HepG2 (cell line): Measurements from ENCODE around the gene LIF. TPM values are rescaled to one million over a fixed set of nuclear protein-coding genes. Genes with fewer than 3 reads are reported as not detected.

ENCODE experiments used
- ATAC-seq: fragments of 200-7000 bp; cut with Tn5 transposase; 3 replicates; pipeline ENCODE4 v1.9.1; 2020; ENCODE audit warnings: mild to moderate bottlenecking, moderate library complexity
- BruUV-seq: library from RNA; stranded (reverse); fragments of 400-500 nt; replicated peaks from 2 replicates; lab custom pipeline; 2021; lab: Mats Ljungman, UMichigan
- CTCF ChIA-PET: fragments of 300-600 bp; formaldehyde crosslinking; extraction: SDS; loops from one replicate; lab custom pipeline; 2021; ENCODE audit warnings: low total read pairs, inconsistent platforms, low intra/inter-chr PET ratio; lab: Yijun Ruan, JAX
- POLR2A ChIA-PET: fragments of 350-600 bp; sonication (Branson Sonifier 250); formaldehyde crosslinking; loops from one replicate; lab custom pipeline; 2020; ENCODE audit warnings: antibody characterized with exemption, inconsistent platforms; lab: Yijun Ruan, JAX
- DNase-seq: peaks from one replicate; pipeline ENCODE4 v3.0.0-alpha.2; 2015; ENCODE audit warnings: low spot score
- FAIRE-seq: peaks from 3 replicates; lab custom pipeline; 2011; peaks lifted over from hg19 to GRCh38; lab: Jason Lieb, UNC
- H2AFZ ChIP-seq: one replicate; pipeline ENCODE4 v1.6.1; 2011; ENCODE audit warnings: low read length, inconsistent platforms
- H3K27ac ChIP-seq: fragments of 300-600 bp; 3 replicates; pipeline ENCODE4 v1.8.0; 2011; ENCODE audit warnings: mixed run types, mild to moderate bottlenecking, mixed read lengths, low read length, inconsistent platforms; ENCODE audit not compliant: insufficient read depth; ENCODE audit errors: extremely low read length
- H3K27me3 ChIP-seq, 2 experiments: fragments of 200-600 bp in 1 of 2; 2 replicates in 1 of 2; 3 replicates in 1 of 2; pipeline versions ENCODE4 v1.6.0 to v1.8.0; 2011; ENCODE audit warnings: low read length in 2 of 2, mild to moderate bottlenecking in 2 of 2, moderate library complexity in 2 of 2, inconsistent platforms in 1 of 2; ENCODE audit not compliant: insufficient read depth in 2 of 2, control insufficient read depth in 1 of 2
- H3K36me3 ChIP-seq, 2 experiments: fragments of 200-600 bp in 1 of 2; replicated peaks in 1 of 2; 2 replicates in 1 of 2; 3 replicates in 1 of 2; pipeline versions ENCODE4 v1.5.1 to v1.8.0; 2011; ENCODE audit warnings: low read length in 2 of 2, inconsistent platforms in 1 of 2; ENCODE audit not compliant: insufficient read depth in 2 of 2, control insufficient read depth in 1 of 2
- H3K4me1 ChIP-seq: 2 replicates; pipeline ENCODE4 v1.5.1; 2012; ENCODE audit warnings: low read length, inconsistent platforms; ENCODE audit not compliant: insufficient read depth
- H3K4me2 ChIP-seq: 2 replicates; pipeline ENCODE4 v1.6.0; 2011; ENCODE audit warnings: low read depth, low read length, inconsistent platforms
- H3K4me3 ChIP-seq, 3 experiments: fragments of 200-600 bp in 1 of 3; sonication (generic), shearing (Covaris generic) in 1 of 3; replicated peaks in 1 of 3; 2 replicates each; pipeline ENCODE4 v1.5.1; 2011 to 2016; ENCODE audit warnings: low read length in 3 of 3, inconsistent platforms in 2 of 3, low read depth in 2 of 3, mild to moderate bottlenecking in 2 of 3, control low read depth in 1 of 3, mixed read lengths in 1 of 3; ENCODE audit not compliant: insufficient read depth in 1 of 3
- H3K79me2 ChIP-seq: one replicate; pipeline ENCODE4 v1.6.1; 2011; ENCODE audit warnings: low read length, inconsistent platforms; ENCODE audit not compliant: insufficient read depth
- H3K9ac ChIP-seq: 2 replicates; pipeline ENCODE4 v1.6.0; 2011; ENCODE audit warnings: mild to moderate bottlenecking, low read depth, low read length, inconsistent platforms; ENCODE audit not compliant: insufficient read depth
- H3K9me3 ChIP-seq: 2 replicates; pipeline ENCODE4 v1.5.1; 2012; ENCODE audit warnings: mild to moderate bottlenecking, low read length
- H4K20me1 ChIP-seq: 2 replicates; pipeline ENCODE4 v1.6.0; 2011; ENCODE audit warnings: inconsistent platforms, mild to moderate bottlenecking, low read length, moderate library complexity; ENCODE audit not compliant: insufficient read depth
- ARNT ChIP-seq: fragments of 450-650 bp; IDR thresholded peaks from 2 replicates; pipeline ENCODE4 v1.6.1; 2017
- CENPX ChIP-seq: sonication (generic); formaldehyde crosslinking; IDR thresholded peaks from 2 replicates; pipeline ENCODE4 v1.9.0; 2021; ENCODE audit warnings: mild to moderate bottlenecking, missing genetic modification reagents, moderate library complexity
- ELF4 ChIP-seq: sonication (generic); formaldehyde crosslinking; IDR thresholded peaks from 2 replicates; pipeline ENCODE4 v1.5.0; 2020; ENCODE audit warnings: missing genetic modification reagents, mild to moderate bottlenecking, moderate library complexity, borderline replicate concordance
- SP5 ChIP-seq: IDR thresholded peaks from 2 replicates; pipeline ENCODE4 v1.6.1; 2016; ENCODE audit warnings: low read depth, borderline replicate concordance
- SSRP1 ChIP-seq: IDR thresholded peaks from 2 replicates; pipeline ENCODE4 v1.6.1; 2016; ENCODE audit warnings: control low read depth
- TMF1 ChIP-seq: sonication (generic); formaldehyde crosslinking; IDR thresholded peaks from 2 replicates; pipeline ENCODE4 v1.8.1; 2022; ENCODE audit warnings: low read depth, missing genetic modification reagents
- TOE1 ChIP-seq: sonication (generic); formaldehyde crosslinking; IDR thresholded peaks from 2 replicates; pipeline ENCODE4 v1.4.0; 2020; ENCODE audit warnings: mild to moderate bottlenecking, missing genetic modification reagents
- UBTF ChIP-seq: sonication (generic); formaldehyde crosslinking; IDR thresholded peaks from 2 replicates; pipeline ENCODE4 v1.4.0; 2020; ENCODE audit warnings: mild to moderate bottlenecking, missing genetic modification reagents
- ZC3H13 ChIP-seq: sonication (generic); formaldehyde crosslinking; IDR thresholded peaks from 2 replicates; pipeline ENCODE4 v1.8.1; 2023; ENCODE audit warnings: mild to moderate bottlenecking, missing genetic modification reagents, moderate library complexity
- ZMYM3 ChIP-seq: sonication (generic); formaldehyde crosslinking; IDR thresholded peaks from 2 replicates; pipeline ENCODE4 v1.5.1; 2020; ENCODE audit warnings: mild to moderate bottlenecking, missing genetic modification reagents
- ZNF331 ChIP-seq: sonication (generic); formaldehyde crosslinking; IDR thresholded peaks from 2 replicates; pipeline ENCODE4 v1.4.0; 2020; ENCODE audit warnings: missing genetic modification reagents
- ZNF335 ChIP-seq: sonication (generic); formaldehyde crosslinking; IDR thresholded peaks from 2 replicates; pipeline ENCODE4 v1.4.0; 2020; ENCODE audit warnings: missing genetic modification reagents
- ZNF446 ChIP-seq: sonication (generic); formaldehyde crosslinking; IDR thresholded peaks from 2 replicates; pipeline ENCODE4 v1.5.0; 2020; ENCODE audit warnings: mild to moderate bottlenecking, missing genetic modification reagents
- ZNF567 ChIP-seq: sonication (generic); formaldehyde crosslinking; IDR thresholded peaks from 2 replicates; pipeline ENCODE4 v1.8.1; 2023; ENCODE audit warnings: mild to moderate bottlenecking, missing genetic modification reagents, borderline replicate concordance
- WGBS: methylation state at CpG from one replicate; pipeline ENCODE4 v1.1.6; 2017; ENCODE audit warnings: low lambda C conversion rate; 5-methylcytosine and 5-hydroxymethylcytosine counted together
- in situ Hi-C: cut with HindIII; loops from 2 replicates; pipeline ENCODE4 v1.10.0; 2017; ENCODE audit warnings: low pct_unique_long_range_greater_than_20kb; ENCODE audit not compliant: extremely low pct_ligation_motif_present
- intact Hi-C: fragments of 100-400 bp; cut with micrococcal nuclease; formaldehyde crosslinking; loops from one replicate; pipeline ENCODE4 v1.10.0; 2022; ENCODE audit not compliant: unreplicated experiment
- polyA plus RNA-seq, 8 experiments: library from polyadenylated mRNA; depleted of rRNA in 3 of 8; stranded (reverse) in 7 of 8; unstranded in 1 of 8; fragments of >200 nt; fragmentation: Illumina TruSeq in 4 of 8; extraction: Trizol in 4 of 8; gene quantifications; 2 replicates each; pipeline versions ENCODE4 v1.2.1 to v1.2.3, GENCODE V29; 2011 to 2016; ENCODE audit warnings: low read depth in 4 of 8, missing spikeins in 1 of 8, mixed read lengths in 1 of 8; ENCODE audit not compliant: insufficient read depth in 1 of 8
- total RNA-seq, 5 experiments: library from RNA; depleted of rRNA; stranded (reverse); fragments of >200 nt; fragmentation: Illumina TruSeq; extraction: Trizol; gene quantifications; 2 replicates each; pipeline ENCODE4 v1.2.3, GENCODE V29; 2016; ENCODE audit warnings: low read depth in 1 of 5
- TF ChIP-seq, protein P1 (sequence below): sonication (generic); formaldehyde crosslinking; IDR thresholded peaks from 2 replicates; pipeline ENCODE4 v1.4.0; 2020; ENCODE audit warnings: missing genetic modification reagents
- TF ChIP-seq, protein P2 (sequence below): sonication (generic); formaldehyde crosslinking; IDR thresholded peaks from 2 replicates; pipeline ENCODE4 v1.9.0; 2022; ENCODE audit warnings: missing genetic modification reagents, mild to moderate bottlenecking, borderline replicate concordance

Gene LIF
- total and polyA plus RNA-seq, 2 of the 13 experiments (the other 11 are each of a cell fraction or from before 2014, with no cell fraction given): 3.6 to 8.5 TPM

GRCh38 chr22:30208631-30209603 lies 37.6 kb downstream of the LIF start:
- Histone ChIP-seq H3K27me3 (no peaks in the 10 kb centered on the region), H3K27ac (peak overlapping the region; percentile 70), H3K9me3 (no peaks in the 10 kb centered on the region), H4K20me1 (no peaks in the 10 kb centered on the region), H3K4me2 (no peak overlapping the region), H3K79me2 (no peaks in the 10 kb centered on the region), H3K4me3 (no peak overlapping the region), H3K4me1 (peaks cover 86% of the 10 kb centered on the region), H3K9ac (peak overlapping the region; percentile 49), H3K36me3 (no peaks in the 10 kb centered on the region), H2AFZ (no peak overlapping the region)
- BruUV-seq: no TSS peak
- DNase-seq: peak; percentile 65
- WGBS: 64% methylated on average over 18 of the region's 26 CpGs
- CTCF ChIA-PET: no interaction called here
- POLR2A ChIA-PET: interaction anchor here (0.8 to 3.3 kb wide), 8 partner anchors 12 to 41 kb away, joined by 3 to 32 read pairs (median 4); no protein-coding TSS in a partner anchor
- FAIRE-seq: peak; percentile 55
- in situ Hi-C loops (no loop called here), intact Hi-C loops (no loop called here)
- ATAC-seq: no peak
- TF ChIP-seq ELF4 (CRISPR knock-in tag): no peak
- no peak for TF ChIP-seq SSRP1 (CRISPR knock-in tag)
- TF ChIP-seq ARNT: no peak
- TF ChIP-seq ZMYM3 (CRISPR knock-in tag): no peak
- TF ChIP-seq CENPX (CRISPR knock-in tag): no peak
- TF ChIP-seq ZNF335: 0 out of 2 replicates have a peak, but pooled peaks have one; percentile 11
- TF ChIP-seq ZC3H13 (CRISPR knock-in tag): no peak
- peak; percentile 43; the same call in 1 of the 2 replicates for TF ChIP-seq UBTF
- TF ChIP-seq TOE1 (CRISPR knock-in tag): no peak
- TF ChIP-seq, protein P1, sequence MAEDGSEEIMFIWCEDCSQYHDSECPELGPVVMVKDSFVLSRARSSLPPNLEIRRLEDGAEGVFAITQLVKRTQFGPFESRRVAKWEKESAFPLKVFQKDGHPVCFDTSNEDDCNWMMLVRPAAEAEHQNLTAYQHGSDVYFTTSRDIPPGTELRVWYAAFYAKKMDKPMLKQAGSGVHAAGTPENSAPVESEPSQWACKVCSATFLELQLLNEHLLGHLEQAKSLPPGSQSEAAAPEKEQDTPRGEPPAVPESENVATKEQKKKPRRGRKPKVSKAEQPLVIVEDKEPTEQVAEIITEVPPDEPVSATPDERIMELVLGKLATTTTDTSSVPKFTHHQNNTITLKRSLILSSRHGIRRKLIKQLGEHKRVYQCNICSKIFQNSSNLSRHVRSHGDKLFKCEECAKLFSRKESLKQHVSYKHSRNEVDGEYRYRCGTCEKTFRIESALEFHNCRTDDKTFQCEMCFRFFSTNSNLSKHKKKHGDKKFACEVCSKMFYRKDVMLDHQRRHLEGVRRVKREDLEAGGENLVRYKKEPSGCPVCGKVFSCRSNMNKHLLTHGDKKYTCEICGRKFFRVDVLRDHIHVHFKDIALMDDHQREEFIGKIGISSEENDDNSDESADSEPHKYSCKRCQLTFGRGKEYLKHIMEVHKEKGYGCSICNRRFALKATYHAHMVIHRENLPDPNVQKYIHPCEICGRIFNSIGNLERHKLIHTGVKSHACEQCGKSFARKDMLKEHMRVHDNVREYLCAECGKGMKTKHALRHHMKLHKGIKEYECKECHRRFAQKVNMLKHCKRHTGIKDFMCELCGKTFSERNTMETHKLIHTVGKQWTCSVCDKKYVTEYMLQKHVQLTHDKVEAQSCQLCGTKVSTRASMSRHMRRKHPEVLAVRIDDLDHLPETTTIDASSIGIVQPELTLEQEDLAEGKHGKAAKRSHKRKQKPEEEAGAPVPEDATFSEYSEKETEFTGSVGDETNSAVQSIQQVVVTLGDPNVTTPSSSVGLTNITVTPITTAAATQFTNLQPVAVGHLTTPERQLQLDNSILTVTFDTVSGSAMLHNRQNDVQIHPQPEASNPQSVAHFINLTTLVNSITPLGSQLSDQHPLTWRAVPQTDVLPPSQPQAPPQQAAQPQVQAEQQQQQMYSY: peak; percentile 81
- 0 out of 2 replicates have a peak, but pooled peaks have one; percentile 46 for TF ChIP-seq ZNF446
- 0 out of 2 replicates have a peak, but pooled peaks have one; percentile 13 for TF ChIP-seq ZNF331 (CRISPR knock-in tag)
- TF ChIP-seq ZNF567 (CRISPR knock-in tag): no peak
- peak; percentile 79 for TF ChIP-seq SP5 (CRISPR knock-in tag)
- no peak for TF ChIP-seq TMF1 (CRISPR knock-in tag)
- TF ChIP-seq, protein P2, sequence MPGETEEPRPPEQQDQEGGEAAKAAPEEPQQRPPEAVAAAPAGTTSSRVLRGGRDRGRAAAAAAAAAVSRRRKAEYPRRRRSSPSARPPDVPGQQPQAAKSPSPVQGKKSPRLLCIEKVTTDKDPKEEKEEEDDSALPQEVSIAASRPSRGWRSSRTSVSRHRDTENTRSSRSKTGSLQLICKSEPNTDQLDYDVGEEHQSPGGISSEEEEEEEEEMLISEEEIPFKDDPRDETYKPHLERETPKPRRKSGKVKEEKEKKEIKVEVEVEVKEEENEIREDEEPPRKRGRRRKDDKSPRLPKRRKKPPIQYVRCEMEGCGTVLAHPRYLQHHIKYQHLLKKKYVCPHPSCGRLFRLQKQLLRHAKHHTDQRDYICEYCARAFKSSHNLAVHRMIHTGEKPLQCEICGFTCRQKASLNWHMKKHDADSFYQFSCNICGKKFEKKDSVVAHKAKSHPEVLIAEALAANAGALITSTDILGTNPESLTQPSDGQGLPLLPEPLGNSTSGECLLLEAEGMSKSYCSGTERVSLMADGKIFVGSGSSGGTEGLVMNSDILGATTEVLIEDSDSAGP (CRISPR knock-in tag): peak; percentile 52; the same call in 1 of the 2 replicates
